Kidney epithelial cell (primary cell): Measurements from ENCODE around the gene GLCCI1. TPM values are rescaled to one million over a fixed set of nuclear protein-coding genes. Genes with fewer than 3 reads are reported as not detected.

Experiments used
- DNase-seq: peaks from one replicate; pipeline ENCODE4 v3.0.0-alpha.2; 2010; ENCODE audit warnings: low read depth
- H3K27me3 ChIP-seq: 2 replicates; pipeline ENCODE4 v1.6.0; 2011; ENCODE audit warnings: low read length; ENCODE audit not compliant: control insufficient read depth, insufficient read depth
- H3K36me3 ChIP-seq: 2 replicates; pipeline ENCODE4 v1.5.1; 2011; ENCODE audit warnings: low read length; ENCODE audit not compliant: control insufficient read depth, insufficient read depth
- H3K4me3 ChIP-seq: 2 replicates; pipeline ENCODE4 v1.5.1; 2011; ENCODE audit warnings: low read depth, mild to moderate bottlenecking, control low read depth, low read length
- total RNA-seq: library from RNA; depleted of rRNA; stranded (reverse); fragments of >200 nt; gene quantifications from 2 replicates; pipeline ENCODE4 v1.2.3, GENCODE V29; 2015
- TF ChIP-seq, protein P1 (sequence below): IDR thresholded peaks from 2 replicates; pipeline ENCODE4 v1.5.1; 2011; ENCODE audit warnings: mild to moderate bottlenecking, moderate library complexity, low read length, control low read depth, inconsistent platforms; ENCODE audit not compliant: insufficient read depth, poor library complexity, severe bottlenecking

The GLCCI1 gene
- total RNA-seq, 1 donor from 2014 or later: 1.6 TPM

DNA sequence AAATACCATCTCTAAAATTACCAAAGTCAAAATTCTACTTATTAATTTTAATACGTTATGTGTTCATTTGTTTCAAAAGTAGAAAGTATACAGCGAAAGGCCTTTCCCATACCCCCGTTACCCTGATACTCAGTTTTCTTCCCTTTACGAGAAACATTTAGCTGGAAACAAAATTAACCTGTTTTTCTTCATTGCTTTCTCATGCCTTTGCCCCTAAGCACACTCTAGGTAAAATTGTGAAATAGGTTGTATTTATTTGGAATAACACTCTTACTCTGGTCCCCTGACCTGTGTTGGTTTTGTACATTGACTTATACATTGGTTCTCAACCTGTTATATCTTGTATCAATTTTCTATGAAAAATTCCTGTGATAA is 47.1 kb downstream of the GLCCI1 start:
- Histone ChIP-seq H3K4me3 (no peak overlapping the region), H3K36me3 (no peaks in the 10 kb centered on the region), H3K27me3 (no peaks in the 10 kb centered on the region)
- TF ChIP-seq, protein P1, sequence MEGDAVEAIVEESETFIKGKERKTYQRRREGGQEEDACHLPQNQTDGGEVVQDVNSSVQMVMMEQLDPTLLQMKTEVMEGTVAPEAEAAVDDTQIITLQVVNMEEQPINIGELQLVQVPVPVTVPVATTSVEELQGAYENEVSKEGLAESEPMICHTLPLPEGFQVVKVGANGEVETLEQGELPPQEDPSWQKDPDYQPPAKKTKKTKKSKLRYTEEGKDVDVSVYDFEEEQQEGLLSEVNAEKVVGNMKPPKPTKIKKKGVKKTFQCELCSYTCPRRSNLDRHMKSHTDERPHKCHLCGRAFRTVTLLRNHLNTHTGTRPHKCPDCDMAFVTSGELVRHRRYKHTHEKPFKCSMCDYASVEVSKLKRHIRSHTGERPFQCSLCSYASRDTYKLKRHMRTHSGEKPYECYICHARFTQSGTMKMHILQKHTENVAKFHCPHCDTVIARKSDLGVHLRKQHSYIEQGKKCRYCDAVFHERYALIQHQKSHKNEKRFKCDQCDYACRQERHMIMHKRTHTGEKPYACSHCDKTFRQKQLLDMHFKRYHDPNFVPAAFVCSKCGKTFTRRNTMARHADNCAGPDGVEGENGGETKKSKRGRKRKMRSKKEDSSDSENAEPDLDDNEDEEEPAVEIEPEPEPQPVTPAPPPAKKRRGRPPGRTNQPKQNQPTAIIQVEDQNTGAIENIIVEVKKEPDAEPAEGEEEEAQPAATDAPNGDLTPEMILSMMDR: no peak
- no peak for DNase-seq

DNA sequence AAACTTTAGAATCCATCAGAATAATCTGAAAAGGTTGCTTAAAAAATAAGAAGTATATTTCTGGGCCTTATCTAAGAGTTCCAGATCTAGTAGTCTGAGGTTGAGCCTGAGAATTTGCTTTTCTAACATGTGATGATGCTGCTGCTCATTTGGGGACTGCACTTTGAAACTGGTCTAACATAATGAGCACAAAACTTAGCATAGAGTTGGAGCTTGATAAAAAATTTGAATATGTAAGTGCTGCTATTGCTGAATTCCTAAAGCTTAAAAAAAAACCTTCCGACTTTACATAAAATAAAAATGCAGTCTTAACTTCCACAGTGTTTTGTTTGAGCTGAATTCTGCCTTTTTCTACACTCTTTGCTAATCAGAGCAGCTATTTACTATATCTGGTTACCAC is 48.8 kb downstream of the GLCCI1 start:
- Histone ChIP-seq H3K27me3 (no peaks in the 10 kb centered on the region), H3K4me3 (no peak overlapping the region), H3K36me3 (no peaks in the 10 kb centered on the region)
- TF ChIP-seq, protein P1: no peak
- DNase-seq: no peak

DNA sequence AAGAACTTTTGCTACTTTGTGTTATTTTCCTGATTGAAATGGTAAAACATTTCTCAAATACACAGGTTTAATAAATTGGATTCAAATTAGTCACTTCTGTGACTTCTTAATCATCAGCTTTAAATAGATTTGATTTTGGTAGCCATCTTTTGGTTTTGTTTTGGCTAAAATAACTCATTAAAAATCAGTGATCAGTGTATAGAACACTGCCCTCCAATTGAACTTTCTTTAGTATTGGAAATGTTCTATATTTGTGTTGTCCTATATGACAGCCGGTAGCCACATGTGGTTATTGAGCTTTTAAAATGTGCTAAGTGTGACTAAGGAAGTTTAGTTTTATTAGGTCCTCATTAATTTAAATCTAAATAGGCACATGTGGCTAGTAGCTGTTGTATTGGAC is 50.4 kb downstream of the GLCCI1 start:
- no peak overlapping the region for H3K4me3 ChIP-seq
- DNase-seq: no peak
- H3K36me3 ChIP-seq: no peaks in the 10 kb centered on the region
- no peaks in the 10 kb centered on the region for H3K27me3 ChIP-seq
- TF ChIP-seq, protein P1: no peak

DNA sequence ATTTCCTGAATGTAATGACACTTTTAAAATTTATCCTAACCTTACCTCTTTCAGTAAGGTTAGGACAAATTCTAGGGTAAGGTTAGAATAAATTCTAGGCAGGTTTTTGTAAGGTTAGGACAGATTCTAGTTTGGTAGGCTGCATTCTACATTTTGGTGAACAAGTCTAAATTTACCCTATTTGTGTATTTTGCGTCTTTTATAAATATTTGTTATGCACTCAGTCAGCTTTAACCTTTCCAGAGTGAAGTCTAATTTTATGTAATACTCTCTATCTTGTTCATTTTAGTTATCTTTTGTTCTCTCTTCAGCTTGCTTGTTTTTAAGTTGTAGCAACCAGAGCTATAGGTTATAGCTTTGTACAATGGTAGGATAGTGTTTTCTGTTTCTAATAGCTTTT is 54.0 kb downstream of the GLCCI1 start:
- Histone ChIP-seq H3K27me3 (no peaks in the 10 kb centered on the region), H3K4me3 (no peak overlapping the region), H3K36me3 (no peaks in the 10 kb centered on the region)
- DNase-seq: no peak
- TF ChIP-seq, protein P1: no peak

DNA sequence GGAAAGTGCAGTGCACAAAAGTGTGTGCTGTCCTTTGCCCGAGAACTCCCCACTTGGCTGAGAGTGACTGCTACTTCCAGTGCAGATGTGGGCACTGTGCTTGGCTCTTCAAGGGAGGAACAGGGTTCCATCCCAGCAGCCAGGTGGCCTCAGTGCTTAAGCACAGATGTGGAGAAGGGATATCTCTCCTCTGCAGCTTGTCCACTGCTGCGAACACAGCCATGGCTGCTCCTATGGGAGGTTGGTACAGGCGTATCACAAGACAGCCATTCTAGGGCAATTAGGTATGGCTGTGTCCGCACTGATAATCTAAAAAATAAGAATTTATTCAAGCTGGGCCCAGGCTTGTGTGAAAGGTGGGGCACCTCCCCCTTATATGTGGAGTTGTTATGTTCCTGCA is 66.6 kb downstream of the GLCCI1 start:
- H3K27me3 ChIP-seq: no peaks in the 10 kb centered on the region
- no peak overlapping the region for H3K4me3 ChIP-seq
- no peak for DNase-seq
- no peaks in the 10 kb centered on the region for H3K36me3 ChIP-seq
- TF ChIP-seq, protein P1: no peak

DNA sequence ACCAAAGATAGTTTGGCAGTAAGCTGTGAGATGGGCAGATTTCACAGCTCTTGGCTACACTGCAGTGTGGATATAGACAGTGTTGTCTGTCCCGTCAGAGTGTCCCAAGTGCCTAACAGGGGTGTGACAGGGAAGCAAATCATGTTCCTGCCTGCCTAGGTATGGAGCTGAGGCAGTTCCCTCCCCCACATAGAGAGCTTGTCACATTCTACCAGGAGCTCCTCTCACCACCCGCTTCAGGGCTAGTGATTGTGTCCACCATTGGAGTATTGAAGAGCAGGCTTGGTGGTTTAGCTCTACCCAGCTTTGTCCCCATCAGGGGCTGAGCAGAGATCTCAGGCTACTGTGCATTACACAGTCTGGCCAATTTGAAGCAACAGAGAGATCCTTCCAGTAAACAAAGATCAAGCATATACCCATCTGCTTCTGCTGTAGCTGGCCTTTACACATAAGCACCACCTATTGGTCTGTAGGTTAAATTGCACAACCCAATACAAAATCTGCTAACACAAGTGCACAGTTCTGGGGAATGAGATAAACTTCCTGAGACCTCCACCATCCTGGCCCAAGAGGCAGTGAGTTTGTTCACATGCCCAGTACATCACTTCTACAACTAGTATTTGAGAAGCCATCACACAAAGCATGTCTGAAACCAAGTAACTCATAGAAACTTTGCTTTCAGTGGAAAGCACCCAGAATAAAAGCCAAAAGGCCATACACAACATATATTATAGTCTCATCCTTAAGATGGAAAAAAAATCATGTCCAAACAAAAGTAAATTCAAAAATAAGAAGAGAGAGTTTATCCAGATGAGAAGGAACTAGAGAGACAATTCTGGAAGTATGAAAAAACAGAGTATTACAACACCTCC is 67.3 kb downstream of the GLCCI1 start:
- no peaks in the 10 kb centered on the region for H3K36me3 ChIP-seq
- TF ChIP-seq, protein P1: peak; percentile 47
- H3K4me3 ChIP-seq: no peak overlapping the region
- H3K27me3 ChIP-seq: no peaks in the 10 kb centered on the region
- peak; percentile 18 for DNase-seq
